C4-2B (cell line): Measurements from ENCODE around the gene TICRR.
"Not testable (repeated sequence)": the region's sequence is repeated elsewhere in the genome, so short reads cannot be mapped to it uniquely, and the experiment has no call there.

Experiments
- H3K27ac ChIP-seq: fragments of 450-650 bp; 2 replicates; pipeline ENCODE4 v1.5.1; 2017
- CTCF ChIP-seq: fragments of 450-650 bp; conservative IDR thresholded peaks from 2 replicates; pipeline ENCODE4 v1.5.1; 2017; ENCODE audit warnings: mild to moderate bottlenecking
- ZFX ChIP-seq: fragments of 450-650 bp; IDR thresholded peaks from 2 replicates; pipeline ENCODE4 v1.6.1; 2017

Gene TICRR

DNA sequence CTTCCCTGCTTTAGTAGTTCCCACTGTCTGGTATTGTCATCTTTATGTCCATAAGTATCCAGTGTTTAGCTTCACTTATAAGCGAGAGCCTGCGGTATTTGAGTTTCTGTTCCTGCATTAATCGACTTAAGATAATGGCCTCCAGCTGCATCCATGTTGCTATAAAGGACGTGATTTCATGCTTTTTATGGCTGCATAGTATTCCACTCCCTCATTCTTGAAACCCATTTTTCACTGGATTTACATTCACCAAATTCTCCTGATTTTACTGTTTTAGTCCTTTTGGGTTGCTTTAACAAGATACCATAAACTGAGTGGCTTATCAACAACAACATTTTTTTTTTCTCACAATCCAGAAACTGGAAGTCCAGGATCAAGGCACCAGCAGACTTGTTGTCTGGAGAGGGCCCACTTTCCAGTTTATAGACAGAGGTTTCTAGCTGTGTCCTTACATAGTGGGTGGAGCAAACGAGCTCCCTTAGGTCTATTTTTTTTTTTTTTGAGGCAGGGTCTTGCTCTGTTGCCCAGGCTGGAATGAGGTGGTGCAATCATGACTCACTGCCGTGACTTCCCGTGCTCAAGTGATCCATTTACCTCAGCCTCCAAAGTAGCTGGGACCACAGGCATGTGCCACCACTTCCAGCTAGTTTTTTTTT, 6.1 kb upstream of the TICRR start:
- H3K27ac ChIP-seq, result no peak overlapping the region
- TF ChIP-seq ZFX (no peak), CTCF (no peak)

DNA sequence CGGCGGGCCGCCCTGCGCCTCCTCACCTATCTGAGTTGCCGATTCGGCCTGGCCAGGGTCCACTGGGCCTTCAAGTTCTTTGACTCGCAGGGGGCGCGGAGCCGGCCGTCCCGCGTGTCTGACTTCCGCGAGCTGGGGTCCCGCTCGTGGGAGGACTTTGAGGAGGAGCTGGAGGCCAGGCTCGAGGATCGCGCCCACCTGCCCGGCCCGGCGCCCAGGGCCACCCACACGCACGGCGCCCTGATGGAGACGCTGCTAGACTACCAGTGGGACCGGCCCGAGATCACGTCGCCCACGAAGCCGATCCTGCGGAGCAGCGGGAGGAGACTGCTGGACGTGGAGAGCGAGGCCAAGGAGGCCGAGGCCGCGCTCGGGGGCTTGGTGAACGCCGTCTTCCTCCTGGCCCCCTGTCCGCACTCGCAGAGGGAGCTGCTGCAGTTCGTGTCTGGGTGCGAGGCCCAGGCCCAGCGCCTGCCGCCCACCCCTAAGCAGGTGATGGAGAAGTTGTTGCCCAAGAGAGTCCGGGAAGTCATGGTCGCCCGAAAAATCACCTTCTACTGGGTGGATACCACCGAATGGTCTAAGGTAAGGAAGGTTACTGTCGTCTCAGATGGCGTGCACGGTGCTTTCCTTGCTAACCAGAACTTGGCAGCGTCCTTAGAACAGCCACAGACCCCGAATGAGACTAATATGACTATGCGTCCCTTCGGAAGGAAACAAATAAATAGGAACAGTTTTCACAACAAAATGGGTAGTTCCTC, 567 bp downstream of the TICRR start:
- TF ChIP-seq CTCF, result no peak
- peak; percentile 93 for TF ChIP-seq ZFX
- peak overlapping the region; percentile 94 for H3K27ac ChIP-seq

- peak overlapping the region; percentile 94 for H3K27ac ChIP-seq
Observed at GRCh38 chr15:89576417-89576773, 1.1 kb downstream of the TICRR start.

GRCh38 chr15:89577776-89578115, 2.5 kb downstream of the TICRR start:
- no peak for TF ChIP-seq CTCF
- no peak for TF ChIP-seq ZFX
- no peak overlapping the region for H3K27ac ChIP-seq

More at GRCh38 chr15:89576417-89576773, 1.1 kb downstream of the TICRR start:
- TF ChIP-seq ZFX (no peak), CTCF (no peak)

- TF ChIP-seq ZFX (no peak), CTCF (no peak)
- no peak overlapping the region for H3K27ac ChIP-seq
Observed at GRCh38 chr15:89578146-89578545, 2.9 kb downstream of the TICRR start.

- not testable (repeated sequence) for H3K27ac ChIP-seq
Observed at GRCh38 chr15:89580747-89581146, 5.5 kb downstream of the TICRR start.

DNA sequence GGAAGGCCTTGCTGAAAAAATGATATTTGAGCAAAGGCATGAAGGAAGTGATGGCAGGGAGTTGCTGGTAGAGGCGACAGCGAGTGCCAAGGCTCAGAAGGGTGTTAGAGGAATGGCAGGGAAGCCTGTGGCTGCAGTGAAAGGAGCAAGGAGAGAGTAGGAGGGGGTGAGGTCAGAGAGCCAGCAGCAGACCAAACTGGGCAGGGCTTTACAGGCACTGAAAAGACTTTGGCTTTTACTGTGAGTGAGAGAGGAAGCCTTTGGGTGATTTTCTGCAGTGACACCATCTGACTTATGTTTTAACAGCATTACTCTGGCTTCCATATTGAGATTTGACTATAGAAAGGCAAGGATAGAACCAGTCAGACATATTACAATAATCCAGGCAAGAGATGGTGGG, 11.4 kb downstream of the TICRR start:
- no peak overlapping the region for H3K27ac ChIP-seq
- TF ChIP-seq CTCF (no peak), ZFX (no peak)

GRCh38 chr15:89587955-89588354, 12.7 kb downstream of the TICRR start:
- no peak for TF ChIP-seq CTCF
- TF ChIP-seq ZFX, result no peak
- no peak overlapping the region for H3K27ac ChIP-seq
